ENCODE results near the gene TDG. TPM values are rescaled to one million over a fixed set of nuclear protein-coding genes. Genes with fewer than 3 reads are reported as not detected.

Gene TDG
- total RNA-seq, 2 donors from 2014 or later, result 11.6 to 12.1 TPM

DNA sequence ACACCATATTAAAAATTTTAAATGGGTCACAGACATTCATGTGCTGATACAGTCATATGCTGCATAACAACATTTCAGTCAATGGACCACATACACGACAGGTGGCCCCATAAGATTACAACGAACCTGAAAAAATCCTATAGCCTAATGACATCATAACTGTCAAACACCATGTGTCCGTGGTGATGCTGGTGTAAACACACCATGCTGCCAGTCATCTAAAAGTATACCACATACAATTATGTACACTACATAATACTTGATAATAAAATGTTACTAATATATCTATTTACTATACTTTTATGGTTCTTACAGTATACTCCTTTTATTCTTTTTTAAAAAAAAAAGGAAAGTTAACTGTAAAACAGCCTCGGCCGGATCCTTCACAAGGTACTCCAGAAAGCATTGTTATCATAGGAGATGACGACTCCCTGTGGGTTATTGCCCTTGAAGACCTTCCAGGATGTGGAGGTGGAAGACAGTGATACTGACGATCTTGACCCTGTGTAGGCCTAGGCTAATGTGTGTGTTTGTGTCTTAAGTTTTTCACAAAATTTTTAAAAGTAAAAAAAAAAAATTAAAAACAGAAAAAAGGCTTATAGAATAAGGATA, 5.0 kb upstream of the TDG start:
- 74% methylated on average over 7 of the region's 7 CpGs for WGBS
- Histone ChIP-seq H3K9me3 (no peaks in the 10 kb centered on the region), H3K4me3 (no peak overlapping the region), H3K36me3 (no peaks in the 10 kb centered on the region), H3K4me1 (replicated peaks) (peaks cover 4% of the 10 kb centered on the region), H3K27me3 (replicated peaks; ENCODE audit: insufficient read depth) (no peaks in the 10 kb centered on the region), H3K27ac (no peak overlapping the region)
- DNase-seq (ENCODE audit: low spot score), result no peak
- intact Hi-C loops (cut with DNase I), result loop anchor here (10.0 kb wide), 1 partner anchor 144 kb away; no protein-coding TSS in a partner anchor
- no peak for TF ChIP-seq POLR2AphosphoS5 (IDR thresholded peaks at IDR 0.05)
- TF ChIP-seq, protein P1, sequence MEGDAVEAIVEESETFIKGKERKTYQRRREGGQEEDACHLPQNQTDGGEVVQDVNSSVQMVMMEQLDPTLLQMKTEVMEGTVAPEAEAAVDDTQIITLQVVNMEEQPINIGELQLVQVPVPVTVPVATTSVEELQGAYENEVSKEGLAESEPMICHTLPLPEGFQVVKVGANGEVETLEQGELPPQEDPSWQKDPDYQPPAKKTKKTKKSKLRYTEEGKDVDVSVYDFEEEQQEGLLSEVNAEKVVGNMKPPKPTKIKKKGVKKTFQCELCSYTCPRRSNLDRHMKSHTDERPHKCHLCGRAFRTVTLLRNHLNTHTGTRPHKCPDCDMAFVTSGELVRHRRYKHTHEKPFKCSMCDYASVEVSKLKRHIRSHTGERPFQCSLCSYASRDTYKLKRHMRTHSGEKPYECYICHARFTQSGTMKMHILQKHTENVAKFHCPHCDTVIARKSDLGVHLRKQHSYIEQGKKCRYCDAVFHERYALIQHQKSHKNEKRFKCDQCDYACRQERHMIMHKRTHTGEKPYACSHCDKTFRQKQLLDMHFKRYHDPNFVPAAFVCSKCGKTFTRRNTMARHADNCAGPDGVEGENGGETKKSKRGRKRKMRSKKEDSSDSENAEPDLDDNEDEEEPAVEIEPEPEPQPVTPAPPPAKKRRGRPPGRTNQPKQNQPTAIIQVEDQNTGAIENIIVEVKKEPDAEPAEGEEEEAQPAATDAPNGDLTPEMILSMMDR (IDR thresholded peaks at IDR 0.05), result no peak
- TF ChIP-seq POLR2A (IDR thresholded peaks at IDR 0.05), result no peak

DNA sequence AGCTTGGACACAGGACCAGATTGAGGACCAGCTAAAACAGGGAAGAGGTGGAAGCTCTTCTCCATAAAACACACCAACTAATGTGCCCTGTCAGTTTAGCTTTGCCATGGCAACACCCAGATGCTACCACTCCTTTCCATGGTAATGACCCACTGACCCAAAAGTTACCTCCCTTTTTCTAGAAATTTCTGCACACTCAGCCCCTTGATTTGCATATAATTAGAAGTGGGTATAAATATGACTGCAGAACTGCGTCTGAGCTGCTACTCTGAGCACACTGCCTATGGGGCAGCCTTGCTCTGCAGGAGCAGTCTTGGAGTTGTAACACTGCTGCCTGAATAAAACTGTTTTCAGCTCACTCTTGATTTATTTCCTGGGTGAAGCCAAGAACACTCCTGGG, 3.2 kb upstream of the TDG start:
- DNase-seq (ENCODE audit: low spot score), result no peak
- Histone ChIP-seq H3K36me3 (no peaks in the 10 kb centered on the region), H3K27me3 (replicated peaks; ENCODE audit: insufficient read depth) (no peaks in the 10 kb centered on the region), H3K9me3 (no peaks in the 10 kb centered on the region), H3K27ac (no peak overlapping the region), H3K4me1 (replicated peaks) (peaks cover 4% of the 10 kb centered on the region), H3K4me3 (no peak overlapping the region)
- TF ChIP-seq, protein P1 (IDR thresholded peaks at IDR 0.05), result no peak
- TF ChIP-seq POLR2A (IDR thresholded peaks at IDR 0.05) (no peak), POLR2AphosphoS5 (IDR thresholded peaks at IDR 0.05) (no peak)
- intact Hi-C loops (cut with DNase I), result loop anchor here (10.0 kb wide), 1 partner anchor 142 kb away; no protein-coding TSS in a partner anchor
- WGBS, result 21% methylated on average over 1 of the region's 1 CpG

DNA sequence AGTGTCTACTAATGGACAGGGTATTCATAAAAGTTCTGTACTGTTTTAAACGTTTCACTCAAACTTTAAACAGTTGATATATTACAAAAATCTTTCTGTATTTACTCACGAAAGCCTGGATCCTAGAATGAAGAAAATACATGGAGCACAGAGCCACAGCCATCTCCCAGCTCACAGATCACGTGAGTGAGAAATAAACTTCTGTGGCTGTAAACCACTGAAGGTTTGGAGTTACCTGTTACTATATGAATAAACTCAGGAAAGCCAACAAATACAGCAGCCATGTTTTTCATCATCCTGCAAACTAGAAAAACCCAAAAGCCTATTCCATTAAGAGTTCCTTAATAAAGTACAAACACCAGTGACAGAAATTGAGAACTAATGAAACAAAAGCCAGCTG, 867 bp upstream of the TDG start:
- no peak for DNase-seq (ENCODE audit: low spot score)
- no peaks in the 10 kb centered on the region for H3K36me3 ChIP-seq
- peak overlapping the region; percentile 88 to 90 for H3K27ac ChIP-seq
- intact Hi-C loops (cut with DNase I), result loop anchor here (5.0 to 10.0 kb wide), 2 partner anchors 97 to 140 kb away; partner anchors contain the start of gene HCFC2
- H3K4me3 ChIP-seq, result peak overlapping the region; percentile 76 to 83
- peaks cover 4% of the 10 kb centered on the region for H3K4me1 ChIP-seq (replicated peaks)
- TF ChIP-seq POLR2A (IDR thresholded peaks at IDR 0.05), result no peak
- TF ChIP-seq POLR2AphosphoS5 (IDR thresholded peaks at IDR 0.05), result no peak
- TF ChIP-seq, protein P1 (IDR thresholded peaks at IDR 0.05), result no peak
- no peaks in the 10 kb centered on the region for H3K27me3 ChIP-seq (replicated peaks; ENCODE audit: insufficient read depth)
- WGBS, result 10% methylated on average over 3 of the region's 3 CpGs
- H3K9me3 ChIP-seq, result no peaks in the 10 kb centered on the region

DNA sequence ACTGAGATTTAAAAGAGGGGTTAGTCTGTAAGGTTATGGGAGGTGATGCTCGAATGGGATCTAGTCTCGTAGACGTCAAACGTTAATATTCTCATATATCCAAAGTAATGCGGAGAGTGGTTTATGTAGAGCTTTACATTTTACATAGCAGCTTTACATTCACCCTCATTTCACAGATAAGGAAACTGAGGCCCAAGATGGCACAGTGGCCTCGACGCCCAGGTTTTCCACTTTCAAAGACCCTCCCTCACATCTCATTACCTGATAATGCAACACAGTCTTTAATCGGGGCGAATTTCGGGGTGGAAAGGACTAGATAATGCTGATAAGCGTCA, 450 bp upstream of the TDG start:
- Histone ChIP-seq H3K27ac (peak overlapping the region; percentile 88 to 90), H3K4me1 (replicated peaks) (peaks cover 4% of the 10 kb centered on the region), H3K36me3 (no peaks in the 10 kb centered on the region), H3K9me3 (no peaks in the 10 kb centered on the region), H3K4me3 (peak overlapping the region; percentile 76 to 83), H3K27me3 (replicated peaks; ENCODE audit: insufficient read depth) (no peaks in the 10 kb centered on the region)
- no peak for TF ChIP-seq POLR2A (IDR thresholded peaks at IDR 0.05)
- TF ChIP-seq, protein P1 (IDR thresholded peaks at IDR 0.05), result no peak
- TF ChIP-seq POLR2AphosphoS5 (IDR thresholded peaks at IDR 0.05), result no peak
- WGBS, result 2% methylated on average over 11 of the region's 11 CpGs
- no peak for DNase-seq (ENCODE audit: low spot score)
- intact Hi-C loops (cut with DNase I), result loop anchor here (5.0 to 10.0 kb wide), 2 partner anchors 97 to 140 kb away; partner anchors contain the start of gene HCFC2

DNA sequence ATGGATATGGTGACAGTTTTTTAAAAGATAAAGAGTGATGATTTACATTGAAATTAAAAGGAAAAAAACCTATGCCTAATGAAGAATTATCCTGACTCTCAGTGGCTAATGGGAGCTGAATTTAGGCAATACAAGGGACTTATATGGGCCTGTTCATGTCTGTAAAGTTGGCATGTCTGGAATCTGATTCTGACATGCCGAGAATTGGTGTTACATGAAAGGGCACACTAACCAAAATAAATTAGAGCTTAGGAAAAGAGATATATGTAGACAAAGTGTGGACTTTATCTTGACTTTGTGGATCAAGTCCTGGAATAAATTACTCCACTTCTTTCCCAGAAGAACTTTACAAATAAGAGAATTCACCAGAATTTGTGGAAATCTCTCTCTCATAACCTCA, 1.1 kb downstream of the TDG start:
- intact Hi-C loops (cut with DNase I), result loop anchor here (5.0 to 10.0 kb wide), 2 partner anchors 96 to 138 kb away; partner anchors contain the start of gene HCFC2
- H3K4me3 ChIP-seq, result peak overlapping the region; percentile 76 to 83
- H3K36me3 ChIP-seq, result no peaks in the 10 kb centered on the region
- 20% methylated on average over 1 of the region's 1 CpG for WGBS
- H3K27me3 ChIP-seq (replicated peaks; ENCODE audit: insufficient read depth), result no peaks in the 10 kb centered on the region
- DNase-seq (ENCODE audit: low spot score), result no peak
- peak overlapping the region; percentile 88 to 90 for H3K27ac ChIP-seq
- H3K9me3 ChIP-seq, result no peaks in the 10 kb centered on the region
- TF ChIP-seq, protein P1 (IDR thresholded peaks at IDR 0.05), result no peak
- no peak for TF ChIP-seq POLR2A (IDR thresholded peaks at IDR 0.05)
- TF ChIP-seq POLR2AphosphoS5 (IDR thresholded peaks at IDR 0.05), result no peak
- peaks cover 4% of the 10 kb centered on the region for H3K4me1 ChIP-seq (replicated peaks)

Measured in prostate gland (tissue), 2 donors.